Neural cell (in vitro differentiated cells): Measurements from ENCODE around the gene ARMC9. TPM values are rescaled to one million over a fixed set of nuclear protein-coding genes. Genes with fewer than 3 reads are reported as not detected.

ENCODE experiments used
- H2AFZ ChIP-seq: fragments of 200-600, 300-800 bp; sonication (generic), shearing (Covaris generic); 2 replicates; pipeline ENCODE4 v1.6.0; 2014; ENCODE audit warnings: low read depth, mild to moderate bottlenecking, antibody characterized with exemption, low read length, moderate library complexity
- H3F3A ChIP-seq: fragments of 200-600 bp; shearing (Covaris generic); 2 replicates; pipeline ENCODE4 v1.6.1; 2016; ENCODE audit warnings: mild to moderate bottlenecking, moderate library complexity, mixed read lengths, antibody characterized with exemption, low read length; ENCODE audit not compliant: insufficient read depth, poor library complexity, severe bottlenecking
- H3K27ac ChIP-seq: fragments of 200-600, 300-800 bp; sonication (generic), shearing (Covaris generic); 2 replicates; pipeline ENCODE4 v1.5.1; 2014; ENCODE audit warnings: mild to moderate bottlenecking, low read length, moderate library complexity
- H3K27me3 ChIP-seq: fragments of 300-800, 200-600 bp; sonication (generic), shearing (Covaris generic); 2 replicates; pipeline ENCODE4 v1.6.0; 2014; ENCODE audit warnings: mild to moderate bottlenecking, low read depth, low read length, moderate library complexity; ENCODE audit not compliant: insufficient read depth
- H3K36me3 ChIP-seq: fragments of 300-800, 200-600 bp; sonication (generic), shearing (Covaris generic); 2 replicates; pipeline ENCODE4 v1.5.1; 2014; ENCODE audit warnings: mild to moderate bottlenecking, antibody characterized with exemption, low read length, moderate library complexity; ENCODE audit not compliant: insufficient read depth
- H3K4me2 ChIP-seq: fragments of 300-800, 200-600 bp; sonication (generic), shearing (Covaris generic); 2 replicates; pipeline ENCODE4 v1.6.0; 2014; ENCODE audit warnings: mild to moderate bottlenecking, low read length
- H3K4me3 ChIP-seq: fragments of 300-800, 200-600 bp; sonication (generic), shearing (Covaris generic); 2 replicates; pipeline ENCODE4 v1.5.1; 2014; ENCODE audit warnings: mild to moderate bottlenecking, low read length, moderate library complexity
- H3K79me2 ChIP-seq: fragments of 200-600 bp; shearing (Covaris generic); replicated peaks from 2 replicates; pipeline ENCODE4 v1.6.0; 2014; ENCODE audit warnings: mild to moderate bottlenecking, low read length, moderate library complexity; ENCODE audit not compliant: insufficient read depth
- H3K9ac ChIP-seq: fragments of 300-800, 200-600 bp; sonication (generic), shearing (Covaris generic); 2 replicates; pipeline ENCODE4 v1.6.1; 2016; ENCODE audit warnings: mild to moderate bottlenecking, low read length, mixed read lengths
- H3K9me2 ChIP-seq: fragments of 200-600 bp; shearing (Covaris generic); 2 replicates; pipeline ENCODE4 v1.6.1; 2016; ENCODE audit warnings: mild to moderate bottlenecking, low read length, mixed read lengths; ENCODE audit not compliant: insufficient read depth
- H3K9me3 ChIP-seq: fragments of 200-600, 300-800 bp; sonication (generic), shearing (Covaris generic); 2 replicates; pipeline ENCODE4 v1.6.1; 2016; ENCODE audit warnings: mild to moderate bottlenecking, mixed run types, low read length, moderate library complexity, mixed read lengths
- H4K20me1 ChIP-seq: fragments of 200-600 bp; shearing (Covaris generic); 2 replicates; pipeline ENCODE4 v1.6.1; 2016; ENCODE audit warnings: mild to moderate bottlenecking, mixed run types; ENCODE audit not compliant: insufficient read depth
- EP300 ChIP-seq: fragments of 450-650 bp; conservative IDR thresholded peaks from 2 replicates; pipeline ENCODE4 v1.6.1; 2014; ENCODE audit warnings: antibody characterized with exemption, mild to moderate bottlenecking, moderate library complexity; ENCODE audit not compliant: poor library complexity, severe bottlenecking
- EZH2 ChIP-seq: fragments of 200-600, 300-800 bp; shearing (Covaris generic), sonication (generic); IDR thresholded peaks from 2 replicates; pipeline ENCODE4 v1.6.1; 2014; ENCODE audit warnings: antibody characterized with exemption, low read length, borderline replicate concordance, mild to moderate bottlenecking; ENCODE audit not compliant: insufficient read depth, poor library complexity, severe bottlenecking
- MXI1 ChIP-seq: fragments of 450-650 bp; conservative IDR thresholded peaks from 2 replicates; pipeline ENCODE4 v1.6.1; 2014; ENCODE audit warnings: antibody characterized with exemption, mild to moderate bottlenecking; ENCODE audit not compliant: poor library complexity, severe bottlenecking
- POLR2AphosphoS5 ChIP-seq: IDR thresholded peaks from 2 replicates; pipeline ENCODE4 v1.6.1; 2012
- RAD21 ChIP-seq: fragments of 450-650 bp; conservative IDR thresholded peaks from 2 replicates; pipeline ENCODE4 v1.6.1; 2014; ENCODE audit warnings: antibody characterized with exemption, mild to moderate bottlenecking, moderate library complexity
- SMC3 ChIP-seq: fragments of 450-650 bp; conservative IDR thresholded peaks from 2 replicates; pipeline ENCODE4 v1.6.1; 2014; ENCODE audit warnings: antibody characterized with exemption, mild to moderate bottlenecking, moderate library complexity; ENCODE audit not compliant: poor library complexity
- TAF1 ChIP-seq: IDR thresholded peaks from 2 replicates; pipeline ENCODE4 v1.6.1; 2012; ENCODE audit warnings: low read depth
- polyA plus RNA-seq: library from polyadenylated mRNA; depleted of rRNA; stranded (reverse); fragments of >200 nt; gene quantifications from 2 replicates; pipeline ENCODE4 v1.2.3, GENCODE V29; 2014
- TF ChIP-seq, protein P1 (sequence below): fragments of 450-650 bp; IDR thresholded peaks from 2 replicates; pipeline ENCODE4 v1.5.1; 2014; ENCODE audit warnings: antibody characterized with exemption, mild to moderate bottlenecking, moderate library complexity; ENCODE audit not compliant: poor library complexity, severe bottlenecking
- TF ChIP-seq, protein P2 (sequence below): IDR thresholded peaks from 2 replicates; pipeline ENCODE4 v1.6.1; 2012; ENCODE audit warnings: borderline replicate concordance

Gene ARMC9
- polyA plus RNA-seq, 1 donor from 2014 or later, result 13.9 TPM

DNA sequence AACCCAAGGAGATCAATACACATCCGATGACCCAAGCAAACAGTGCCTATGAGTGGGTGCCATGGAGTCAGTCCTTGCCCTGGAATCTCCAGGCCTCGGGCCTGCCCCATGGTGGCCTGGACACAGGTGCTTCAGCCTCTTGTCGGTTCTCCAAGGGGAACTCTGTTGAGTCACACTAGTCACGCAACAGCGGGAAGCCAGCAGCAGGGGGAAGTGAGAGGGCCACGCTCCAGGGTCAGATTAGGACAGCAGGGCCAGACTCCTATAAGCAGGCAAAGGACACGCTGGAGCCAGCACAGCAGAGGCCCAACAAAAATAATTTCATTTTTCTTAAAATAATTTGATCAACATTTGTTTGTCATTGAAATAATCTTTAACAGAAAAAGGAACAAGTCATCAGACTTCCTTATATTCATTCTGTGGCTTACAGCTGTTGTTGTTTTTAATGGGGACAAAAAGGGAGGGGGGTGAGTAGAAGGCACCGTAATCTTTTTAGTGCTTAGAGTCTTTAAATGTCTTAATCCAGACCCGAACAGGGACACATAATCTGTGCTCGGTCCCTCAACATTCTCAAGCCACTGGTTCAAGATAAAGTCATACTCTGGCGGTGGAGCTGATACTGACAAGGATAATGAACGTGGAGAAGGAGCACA lies 16.4 kb upstream of the ARMC9 start:
- H3K9me2 ChIP-seq, result no peaks in the 10 kb centered on the region
- H3F3A ChIP-seq, result no peaks in the 10 kb centered on the region
- no peaks in the 10 kb centered on the region for H3K9me3 ChIP-seq
- no peak overlapping the region for H3K9ac ChIP-seq
- H3K79me2 ChIP-seq, result no peaks in the 10 kb centered on the region
- no peak overlapping the region for H2AFZ ChIP-seq
- no peak overlapping the region for H3K4me3 ChIP-seq
- H3K27ac ChIP-seq, result no peak overlapping the region
- TF ChIP-seq MXI1 (no peak), EZH2 (no peak), EP300 (no peak), RAD21 (no peak)
- TF ChIP-seq, protein P1, sequence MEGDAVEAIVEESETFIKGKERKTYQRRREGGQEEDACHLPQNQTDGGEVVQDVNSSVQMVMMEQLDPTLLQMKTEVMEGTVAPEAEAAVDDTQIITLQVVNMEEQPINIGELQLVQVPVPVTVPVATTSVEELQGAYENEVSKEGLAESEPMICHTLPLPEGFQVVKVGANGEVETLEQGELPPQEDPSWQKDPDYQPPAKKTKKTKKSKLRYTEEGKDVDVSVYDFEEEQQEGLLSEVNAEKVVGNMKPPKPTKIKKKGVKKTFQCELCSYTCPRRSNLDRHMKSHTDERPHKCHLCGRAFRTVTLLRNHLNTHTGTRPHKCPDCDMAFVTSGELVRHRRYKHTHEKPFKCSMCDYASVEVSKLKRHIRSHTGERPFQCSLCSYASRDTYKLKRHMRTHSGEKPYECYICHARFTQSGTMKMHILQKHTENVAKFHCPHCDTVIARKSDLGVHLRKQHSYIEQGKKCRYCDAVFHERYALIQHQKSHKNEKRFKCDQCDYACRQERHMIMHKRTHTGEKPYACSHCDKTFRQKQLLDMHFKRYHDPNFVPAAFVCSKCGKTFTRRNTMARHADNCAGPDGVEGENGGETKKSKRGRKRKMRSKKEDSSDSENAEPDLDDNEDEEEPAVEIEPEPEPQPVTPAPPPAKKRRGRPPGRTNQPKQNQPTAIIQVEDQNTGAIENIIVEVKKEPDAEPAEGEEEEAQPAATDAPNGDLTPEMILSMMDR, result no peak
- TF ChIP-seq, protein P2, sequence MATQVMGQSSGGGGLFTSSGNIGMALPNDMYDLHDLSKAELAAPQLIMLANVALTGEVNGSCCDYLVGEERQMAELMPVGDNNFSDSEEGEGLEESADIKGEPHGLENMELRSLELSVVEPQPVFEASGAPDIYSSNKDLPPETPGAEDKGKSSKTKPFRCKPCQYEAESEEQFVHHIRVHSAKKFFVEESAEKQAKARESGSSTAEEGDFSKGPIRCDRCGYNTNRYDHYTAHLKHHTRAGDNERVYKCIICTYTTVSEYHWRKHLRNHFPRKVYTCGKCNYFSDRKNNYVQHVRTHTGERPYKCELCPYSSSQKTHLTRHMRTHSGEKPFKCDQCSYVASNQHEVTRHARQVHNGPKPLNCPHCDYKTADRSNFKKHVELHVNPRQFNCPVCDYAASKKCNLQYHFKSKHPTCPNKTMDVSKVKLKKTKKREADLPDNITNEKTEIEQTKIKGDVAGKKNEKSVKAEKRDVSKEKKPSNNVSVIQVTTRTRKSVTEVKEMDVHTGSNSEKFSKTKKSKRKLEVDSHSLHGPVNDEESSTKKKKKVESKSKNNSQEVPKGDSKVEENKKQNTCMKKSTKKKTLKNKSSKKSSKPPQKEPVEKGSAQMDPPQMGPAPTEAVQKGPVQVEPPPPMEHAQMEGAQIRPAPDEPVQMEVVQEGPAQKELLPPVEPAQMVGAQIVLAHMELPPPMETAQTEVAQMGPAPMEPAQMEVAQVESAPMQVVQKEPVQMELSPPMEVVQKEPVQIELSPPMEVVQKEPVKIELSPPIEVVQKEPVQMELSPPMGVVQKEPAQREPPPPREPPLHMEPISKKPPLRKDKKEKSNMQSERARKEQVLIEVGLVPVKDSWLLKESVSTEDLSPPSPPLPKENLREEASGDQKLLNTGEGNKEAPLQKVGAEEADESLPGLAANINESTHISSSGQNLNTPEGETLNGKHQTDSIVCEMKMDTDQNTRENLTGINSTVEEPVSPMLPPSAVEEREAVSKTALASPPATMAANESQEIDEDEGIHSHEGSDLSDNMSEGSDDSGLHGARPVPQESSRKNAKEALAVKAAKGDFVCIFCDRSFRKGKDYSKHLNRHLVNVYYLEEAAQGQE, result no peak
- H3K36me3 ChIP-seq, result no peaks in the 10 kb centered on the region
- H4K20me1 ChIP-seq, result no peaks in the 10 kb centered on the region
- H3K27me3 ChIP-seq, result no peaks in the 10 kb centered on the region
- H3K4me2 ChIP-seq, result no peak overlapping the region

DNA sequence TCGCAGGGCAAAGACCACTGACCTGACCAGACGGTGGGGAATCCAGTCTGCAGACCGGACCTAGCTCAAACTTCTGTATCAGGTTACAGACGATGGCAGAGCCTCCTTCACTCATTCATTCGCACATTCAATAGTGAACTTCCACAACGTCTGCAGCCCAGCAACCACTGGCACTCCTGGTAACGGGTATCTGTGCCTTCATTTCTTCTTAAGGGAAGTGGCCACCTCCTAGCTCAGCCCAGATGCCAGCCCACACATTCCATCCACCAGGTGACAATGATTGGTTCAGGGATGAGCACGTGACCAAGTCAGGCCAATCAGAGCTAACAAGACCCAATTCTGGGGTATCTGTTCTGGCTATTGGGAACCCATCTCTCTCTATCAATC lies 15.9 kb upstream of the ARMC9 start:
- no peak overlapping the region for H3K27ac ChIP-seq
- no peaks in the 10 kb centered on the region for H4K20me1 ChIP-seq
- no peaks in the 10 kb centered on the region for H3K9me2 ChIP-seq
- H3K9ac ChIP-seq, result no peak overlapping the region
- H3K9me3 ChIP-seq, result no peaks in the 10 kb centered on the region
- no peaks in the 10 kb centered on the region for H3F3A ChIP-seq
- H3K36me3 ChIP-seq, result no peaks in the 10 kb centered on the region
- H2AFZ ChIP-seq, result no peak overlapping the region
- H3K27me3 ChIP-seq, result no peaks in the 10 kb centered on the region
- no peak for TF ChIP-seq EP300
- TF ChIP-seq TAF1, result no peak
- no peak for TF ChIP-seq EZH2
- TF ChIP-seq POLR2AphosphoS5, result no peak
- TF ChIP-seq, protein P1, result no peak
- no peak for TF ChIP-seq RAD21
- TF ChIP-seq, protein P2, result no peak
- TF ChIP-seq MXI1, result no peak
- no peak for TF ChIP-seq SMC3
- H3K79me2 ChIP-seq, result no peaks in the 10 kb centered on the region
- H3K4me3 ChIP-seq, result no peak overlapping the region
- H3K4me2 ChIP-seq, result no peak overlapping the region
